Stimulated activated CD4-positive, alpha-beta T cell treated with anti-CD3 and anti-CD28 coated beads, Interleukin-1b, Interleukin-23, amount 100 ng/mL, for 4 hours (primary cell): ENCODE results near the gene ZNF512B.
"Not testable (repeated sequence)": the region's sequence is repeated elsewhere in the genome, so short reads cannot be mapped to it uniquely, and the experiment has no call there.

ENCODE experiments used
- DNase-seq, 2 donors: peaks; one replicate each; pipeline ENCODE4 v3.0.0-alpha.2; 2020; ENCODE audit warnings: low read depth in 2 of 2

ZNF512B gene

GRCh38 chr20:63934271-63935068, 35.3 kb downstream of the ZNF512B start:
- DNase-seq = no peak

- DNase-seq = no peak
These were observed 36.1 kb downstream of the ZNF512B start for GRCh38 chr20:63933646-63934045.

- DNase-seq = no peak
These were observed 37.0 kb downstream of the ZNF512B start for GRCh38 chr20:63932606-63933160.

GRCh38 chr20:63931735-63932134, 38.0 kb downstream of the ZNF512B start:
- no peak for DNase-seq

- DNase-seq = no peak
These were observed 38.7 kb downstream of the ZNF512B start for GRCh38 chr20:63930971-63931553.

GRCh38 chr20:63929473-63929883, 40.3 kb downstream of the ZNF512B start:
- not testable (repeated sequence) for DNase-seq

GRCh38 chr20:63929071-63929470, 40.7 kb downstream of the ZNF512B start:
- no peak for DNase-seq

GRCh38 chr20:63926298-63926697, 43.4 kb downstream of the ZNF512B start:
- DNase-seq = no peak

- DNase-seq = no peak
These were observed 45.5 kb downstream of the ZNF512B start for GRCh38 chr20:63924241-63924640.

- DNase-seq = no peak
These were observed 46.1 kb downstream of the ZNF512B start for GRCh38 chr20:63923651-63924050.

- no peak for DNase-seq
These were observed 49.5 kb downstream of the ZNF512B start for GRCh38 chr20:63920226-63920625.

GRCh38 chr20:63919130-63919529, 50.6 kb downstream of the ZNF512B start:
- DNase-seq = no peak

GRCh38 chr20:63917811-63918210, 51.9 kb downstream of the ZNF512B start:
- no peak for DNase-seq

- DNase-seq = not testable (repeated sequence)
These were observed 53.3 kb downstream of the ZNF512B start for GRCh38 chr20:63916371-63916939.

- no peak for DNase-seq
These were observed 54.3 kb downstream of the ZNF512B start for GRCh38 chr20:63915471-63915870.

GRCh38 chr20:63913768-63914167, 56.0 kb downstream of the ZNF512B start:
- DNase-seq = no peak

- no peak for DNase-seq
These were observed 58.6 kb downstream of the ZNF512B start for GRCh38 chr20:63911176-63911575.

- DNase-seq = no peak
These were observed 61.6 kb downstream of the ZNF512B start for GRCh38 chr20:63908008-63908682.
